ENCODE measurements around the gene ACAD10. TPM values are rescaled to one million over a fixed set of nuclear protein-coding genes. Genes with fewer than 3 reads are reported as not detected.

ACAD10 gene
- total and polyA plus RNA-seq, 2 donors from 2014 or later: 33.7 to 47.0 TPM

GRCh38 chr12:111655356-111655755 lies 30.5 kb upstream of the ACAD10 start:
- Histone ChIP-seq H3K4me1 (ENCODE audit: control insufficient read depth in 2 of 3, insufficient read depth in 2 of 3, low read depth in 1 of 3, low read length in 3 of 3) (no peaks in the 10 kb centered on the region), H3K36me3 (ENCODE audit: control insufficient read depth in 2 of 3, insufficient read depth in 3 of 3, low read length in 3 of 3) (peaks cover 8 to 50% (median 35%) of the 10 kb centered on the region in 3 donors), H3K9ac (ENCODE audit: low read length in 3 of 3) (no peak overlapping the region), H3K9me3 (ENCODE audit: control insufficient read depth in 2 of 3, insufficient read depth in 1 of 3, low read length in 3 of 3) (no peaks in the 10 kb centered on the region), H3K4me3 (ENCODE audit: low read length in 3 of 3) (no peak overlapping the region), H3K27ac (ENCODE audit: low read depth in 2 of 2, low read length in 2 of 2) (no peak overlapping the region), H3K27me3 (ENCODE audit: control insufficient read depth, insufficient read depth, low read length) (no peaks in the 10 kb centered on the region)
- no peak for DNase-seq
- intact Hi-C loops (cut with DNase I): no loop called here
- FAIRE-seq: no peak
- TF ChIP-seq CTCF (IDR thresholded peaks at IDR 0.05; ENCODE audit: borderline replicate concordance, extremely low read depth, insufficient read depth): no peak

- Histone ChIP-seq H3K9me3 (ENCODE audit: control insufficient read depth in 2 of 3, insufficient read depth in 1 of 3, low read length in 3 of 3) (no peaks in the 10 kb centered on the region), H3K4me1 (ENCODE audit: control insufficient read depth in 2 of 3, insufficient read depth in 2 of 3, low read depth in 1 of 3, low read length in 3 of 3) (no peaks in the 10 kb centered on the region), H3K9ac (ENCODE audit: low read length in 3 of 3) (no peak overlapping the region), H3K27me3 (ENCODE audit: control insufficient read depth, insufficient read depth, low read length) (no peaks in the 10 kb centered on the region), H3K4me3 (ENCODE audit: low read length in 3 of 3) (no peak overlapping the region), H3K36me3 (ENCODE audit: control insufficient read depth in 2 of 3, insufficient read depth in 3 of 3, low read length in 3 of 3) (peaks cover 8 to 47% (median 31%) of the 10 kb centered on the region in 3 donors), H3K27ac (ENCODE audit: low read depth in 2 of 2, low read length in 2 of 2) (no peak overlapping the region)
- intact Hi-C loops (cut with DNase I): no loop called here
- DNase-seq (no peak), FAIRE-seq (no peak)
- no peak for TF ChIP-seq CTCF (IDR thresholded peaks at IDR 0.05; ENCODE audit: borderline replicate concordance, extremely low read depth, insufficient read depth)
Measured at GRCh38 chr12:111656016-111656415, 29.8 kb upstream of the ACAD10 start.

- DNase-seq: peak in 1 of 5 donors; percentile 26
- FAIRE-seq: no peak
- intact Hi-C loops (cut with DNase I): no loop called here
- no peak overlapping the region for H3K9ac ChIP-seq (ENCODE audit: low read length in 3 of 3)
- H3K4me3 ChIP-seq (ENCODE audit: low read length in 3 of 3): no peak overlapping the region
- H3K9me3 ChIP-seq (ENCODE audit: control insufficient read depth in 2 of 3, insufficient read depth in 1 of 3, low read length in 3 of 3): no peaks in the 10 kb centered on the region
- no peak overlapping the region for H3K27ac ChIP-seq (ENCODE audit: low read depth in 2 of 2, low read length in 2 of 2)
- no peaks in the 10 kb centered on the region for H3K27me3 ChIP-seq (ENCODE audit: control insufficient read depth, insufficient read depth, low read length)
- TF ChIP-seq CTCF (IDR thresholded peaks at IDR 0.05; ENCODE audit: borderline replicate concordance, extremely low read depth, insufficient read depth): no peak
- H3K36me3 ChIP-seq (ENCODE audit: control insufficient read depth in 2 of 3, insufficient read depth in 3 of 3, low read length in 3 of 3): peaks cover 0 to 32% (median 10%) of the 10 kb centered on the region in 3 donors
- no peaks in the 10 kb centered on the region for H3K4me1 ChIP-seq (ENCODE audit: control insufficient read depth in 2 of 3, insufficient read depth in 2 of 3, low read depth in 1 of 3, low read length in 3 of 3)
Measured at GRCh38 chr12:111664499-111664898, 21.4 kb upstream of the ACAD10 start.
